IMR-90 (cell line): Measurements from ENCODE around the gene MEGF6. TPM values are rescaled to one million over a fixed set of nuclear protein-coding genes. Genes with fewer than 3 reads are reported as not detected.
"Not testable (repeated sequence)": the region's sequence is repeated elsewhere in the genome, so short reads cannot be mapped to it uniquely, and the experiment has no call there.

ENCODE experiments used
- ATAC-seq: fragments of 200-7000 bp; cut with Tn5 transposase; 2 replicates; pipeline ENCODE4 v1.9.1; 2020; ENCODE audit warnings: low read depth, mild to moderate bottlenecking, moderate library complexity
- BruUV-seq: library from RNA; stranded (reverse); fragments of 400-500 nt; replicated peaks from 2 replicates; lab custom pipeline; 2021; lab: Mats Ljungman, UMichigan
- CTCF ChIA-PET: fragments of 300-600 bp; formaldehyde crosslinking; extraction: SDS; loops from one replicate; lab custom pipeline; 2021; ENCODE audit warnings: antibody characterized with exemption; lab: Yijun Ruan, JAX
- POLR2A ChIA-PET: fragments of 300-600 bp; sonication (Branson Sonifier 250); formaldehyde crosslinking; loops from one replicate; lab custom pipeline; 2022; ENCODE audit warnings: antibody characterized with exemption; ENCODE audit not compliant: unreplicated experiment; lab: Charles Lee
- DNase-seq: peaks from one replicate; pipeline ENCODE4 v3.0.0; 2013
- H2AFZ ChIP-seq: replicated peaks from 2 replicates; pipeline ENCODE3; 2013; ENCODE audit warnings: low read length, mild to moderate bottlenecking; ENCODE audit not compliant: poor library complexity
- H2AK5ac ChIP-seq: 2 replicates; pipeline ENCODE4 v1.6.1; 2013; ENCODE audit warnings: low read depth, low read length, inconsistent platforms
- H2AK9ac ChIP-seq: replicated peaks from 2 replicates; pipeline ENCODE3; 2013; ENCODE audit warnings: mild to moderate bottlenecking, low read depth, low read length, moderate library complexity; ENCODE audit not compliant: poor library complexity
- H2BK120ac ChIP-seq: 2 replicates; pipeline ENCODE4 v1.6.1; 2013; ENCODE audit warnings: low read depth, low read length, inconsistent platforms
- H2BK15ac ChIP-seq: 3 replicates; pipeline ENCODE4 v1.6.1; 2013; ENCODE audit warnings: low read depth, low read length, inconsistent platforms
- H2BK20ac ChIP-seq: 2 replicates; pipeline ENCODE4 v1.6.1; 2013; ENCODE audit warnings: low read depth, mild to moderate bottlenecking, inconsistent platforms, low read length, moderate library complexity
- H2BK5ac ChIP-seq: 2 replicates; pipeline ENCODE4 v1.6.1; 2013; ENCODE audit warnings: mild to moderate bottlenecking, low read depth, low read length, inconsistent platforms; ENCODE audit not compliant: poor library complexity, severe bottlenecking
- H3K14ac ChIP-seq: replicated peaks from 2 replicates; pipeline ENCODE4 v1.6.1; 2013; ENCODE audit warnings: low read depth, low read length, inconsistent platforms
- H3K18ac ChIP-seq: 2 replicates; pipeline ENCODE4 v1.6.1; 2013; ENCODE audit warnings: low read depth, low read length, control low read depth
- H3K23ac ChIP-seq: 2 replicates; pipeline ENCODE4 v1.6.1; 2013; ENCODE audit warnings: low read depth, low read length, inconsistent platforms
- H3K27ac ChIP-seq: 2 replicates; pipeline ENCODE4 v1.5.1; 2013; ENCODE audit warnings: mild to moderate bottlenecking, control low read depth, low read length; ENCODE audit not compliant: insufficient read depth
- H3K27me3 ChIP-seq: 2 replicates; pipeline ENCODE4 v1.6.1; 2013; ENCODE audit warnings: low read length; ENCODE audit not compliant: control insufficient read depth, insufficient read depth
- H3K36me3 ChIP-seq: 2 replicates; pipeline ENCODE4 v1.6.1; 2013; ENCODE audit warnings: low read length, mixed read lengths; ENCODE audit not compliant: control insufficient read depth, insufficient read depth
- H3K4ac ChIP-seq: 2 replicates; pipeline ENCODE4 v1.6.1; 2013; ENCODE audit warnings: low read depth, low read length, inconsistent platforms
- H3K4me1 ChIP-seq: 2 replicates; pipeline ENCODE4 v1.6.1; 2013; ENCODE audit warnings: low read length, mixed read lengths; ENCODE audit not compliant: control insufficient read depth, insufficient read depth
- H3K4me2 ChIP-seq: 2 replicates; pipeline ENCODE4 v1.6.1; 2013; ENCODE audit warnings: low read depth, mild to moderate bottlenecking, control low read depth, low read length, moderate library complexity
- H3K4me3 ChIP-seq: 2 replicates; pipeline ENCODE4 v1.5.1; 2013; ENCODE audit warnings: low read depth, mild to moderate bottlenecking, control low read depth, low read length, moderate library complexity; ENCODE audit not compliant: insufficient read depth
- H3K56ac ChIP-seq: 2 replicates; pipeline ENCODE4 v1.6.1; 2013; ENCODE audit warnings: low read length, inconsistent platforms; ENCODE audit not compliant: insufficient read depth; ENCODE audit errors: extremely low read depth
- H3K79me1 ChIP-seq, 2 experiments: 2 replicates each; pipeline ENCODE4 v1.6.1; 2013; ENCODE audit warnings: low read length in 2 of 2, inconsistent platforms in 1 of 2, low read depth in 1 of 2
- H3K9ac ChIP-seq: 2 replicates; pipeline ENCODE4 v1.6.1; 2013; ENCODE audit warnings: low read depth, low read length, control low read depth
- H3K9me1 ChIP-seq: 2 replicates; pipeline ENCODE4 v1.6.1; 2013; ENCODE audit warnings: low read length, inconsistent platforms; ENCODE audit not compliant: insufficient read depth
- H3K9me3 ChIP-seq: 2 replicates; pipeline ENCODE4 v1.6.1; 2013; ENCODE audit warnings: low read length; ENCODE audit not compliant: control insufficient read depth, insufficient read depth
- H4K20me1 ChIP-seq: 2 replicates; pipeline ENCODE4 v1.6.1; 2013; ENCODE audit warnings: low read length, inconsistent platforms; ENCODE audit not compliant: insufficient read depth
- H4K5ac ChIP-seq: 2 replicates; pipeline ENCODE4 v1.6.1; 2013; ENCODE audit warnings: mild to moderate bottlenecking, low read depth, low read length, control low read depth
- H4K8ac ChIP-seq, 2 experiments: 2 replicates each; pipeline ENCODE4 v1.6.1; 2013; ENCODE audit warnings: low read depth in 2 of 2, low read length in 2 of 2, control low read depth in 1 of 2, inconsistent platforms in 1 of 2
- H4K91ac ChIP-seq: 2 replicates; pipeline ENCODE4 v1.6.1; 2013; ENCODE audit warnings: low read depth, low read length, inconsistent platforms; ENCODE audit not compliant: insufficient read depth
- WGBS, 2 experiments: methylation state at CpG; one replicate each; pipeline versions ENCODE4 v1.1.5 to v1.1.7; 2013; ENCODE audit warnings: missing lambda C conversion rate in 2 of 2; ENCODE audit not compliant: insufficient read length in 1 of 2; ENCODE audit errors: extremely low coverage in 2 of 2; 5-methylcytosine and 5-hydroxymethylcytosine counted together
- dilution Hi-C: fragments of 300-500 bp; cut with HindIII; formaldehyde crosslinking; loops from one replicate; pipeline ENCODE4 v1.14.3; 2018; ENCODE audit warnings: low sequenced_read_pairs; ENCODE audit not compliant: unreplicated experiment
- in situ Hi-C: fragments of 300-500 bp; cut with MboI; formaldehyde crosslinking; loops from 3 replicates; pipeline ENCODE4 v1.14.3; 2019; ENCODE audit warnings: low sequenced_read_pairs, inconsistent platforms, mixed read lengths
- intact Hi-C: fragments of 100-400 bp; cut with micrococcal nuclease; formaldehyde crosslinking; loops from 2 replicates; pipeline ENCODE4 v1.10.0; 2022
- polyA plus RNA-seq, 3 experiments: library from polyadenylated mRNA; depleted of rRNA; stranded (reverse); fragments of >200 nt; gene quantifications; 2 replicates each; pipeline ENCODE4 v1.2.3, GENCODE V29; 2012; ENCODE audit warnings: low replicate concordance in 1 of 3
- total RNA-seq: library from RNA; depleted of rRNA; stranded (reverse); fragments of >200 nt; gene quantifications from 2 replicates; pipeline ENCODE4 v1.2.3, GENCODE V29; 2012

Gene MEGF6
- total and polyA plus RNA-seq, 2 of the 4 experiments (the other 2 are of a cell fraction), result 0.72 to 4.1 TPM

- intact Hi-C loops, H3K23ac ChIP-seq, CTCF ChIA-PET: not testable (repeated sequence)
Observed at GRCh38 chr1:3583751-3584150, 27.6 kb downstream of the MEGF6 start.

More at GRCh38 chr1:3583751-3584150, 27.6 kb downstream of the MEGF6 start:
- H3K56ac ChIP-seq, H3K14ac ChIP-seq, H3K27ac ChIP-seq, H3K9ac ChIP-seq, H3K9me3 ChIP-seq, H3K4me2 ChIP-seq, in situ Hi-C loops, H4K20me1 ChIP-seq, DNase-seq, H2AK9ac ChIP-seq, H3K79me1 ChIP-seq, H3K27me3 ChIP-seq, H2BK120ac ChIP-seq, H2AK5ac ChIP-seq, H3K4me1 ChIP-seq, H2BK5ac ChIP-seq, ATAC-seq, H4K91ac ChIP-seq, POLR2A ChIA-PET, H3K4ac ChIP-seq, H2BK15ac ChIP-seq, H3K36me3 ChIP-seq, H3K18ac ChIP-seq, dilution Hi-C loops, H2BK20ac ChIP-seq, H2AFZ ChIP-seq, BruUV-seq, H3K9me1 ChIP-seq, H4K5ac ChIP-seq, H3K4me3 ChIP-seq, H4K8ac ChIP-seq: not testable (repeated sequence)
- 81% methylated on average over 7 of the region's 21 CpGs; no CpG with 5 or more reads in 1 of the 2 experiments for WGBS, 2 experiments
